Measurements from ENCODE around the gene EPS15. TPM values are rescaled to one million over a fixed set of nuclear protein-coding genes. Genes with fewer than 3 reads are reported as not detected.

The EPS15 gene
- total and polyA plus RNA-seq, 10 of the 15 experiments (the other 5 are each of a cell fraction or from before 2014, with no cell fraction given) = 24.7 to 87.8 (median 56.3) TPM

DNA sequence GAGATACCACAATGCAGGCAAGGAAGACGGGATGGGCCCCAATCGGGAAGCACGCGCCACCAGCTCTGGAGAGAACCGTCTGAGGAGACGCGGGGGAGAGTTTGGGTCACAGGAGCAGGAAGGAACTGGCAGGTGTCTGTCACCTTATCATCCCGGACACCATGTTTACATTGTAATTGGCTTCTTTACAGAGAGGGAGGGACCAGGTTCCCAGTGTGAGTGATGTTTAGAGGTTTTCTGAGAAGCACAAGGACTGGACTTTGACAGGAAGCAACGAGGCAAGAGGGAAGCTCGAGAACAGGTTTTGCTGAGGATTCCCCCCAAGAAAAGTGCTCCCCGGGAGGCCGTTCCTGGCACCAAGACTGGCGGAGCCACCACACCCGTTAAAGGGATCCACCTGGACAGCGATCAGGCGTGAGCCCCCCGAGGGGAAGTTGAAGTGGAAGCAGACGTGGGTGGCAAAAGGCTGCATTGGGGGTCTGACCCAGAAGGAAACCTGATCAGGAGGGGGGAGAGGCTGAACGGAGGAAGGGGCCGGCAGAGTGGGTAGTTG is 957 bp downstream of the EPS15 start (continued):
- TF ChIP-seq, protein P1, sequence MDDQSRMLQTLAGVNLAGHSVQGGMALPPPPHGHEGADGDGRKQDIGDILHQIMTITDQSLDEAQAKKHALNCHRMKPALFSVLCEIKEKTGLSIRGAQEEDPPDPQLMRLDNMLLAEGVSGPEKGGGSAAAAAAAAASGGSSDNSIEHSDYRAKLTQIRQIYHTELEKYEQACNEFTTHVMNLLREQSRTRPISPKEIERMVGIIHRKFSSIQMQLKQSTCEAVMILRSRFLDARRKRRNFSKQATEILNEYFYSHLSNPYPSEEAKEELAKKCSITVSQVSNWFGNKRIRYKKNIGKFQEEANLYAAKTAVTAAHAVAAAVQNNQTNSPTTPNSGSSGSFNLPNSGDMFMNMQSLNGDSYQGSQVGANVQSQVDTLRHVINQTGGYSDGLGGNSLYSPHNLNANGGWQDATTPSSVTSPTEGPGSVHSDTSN (IDR thresholded peaks at IDR 0.05; ENCODE audit: insufficient replicate concordance, low read depth, low read length) = peak; percentile 83
- TF ChIP-seq, protein P2, sequence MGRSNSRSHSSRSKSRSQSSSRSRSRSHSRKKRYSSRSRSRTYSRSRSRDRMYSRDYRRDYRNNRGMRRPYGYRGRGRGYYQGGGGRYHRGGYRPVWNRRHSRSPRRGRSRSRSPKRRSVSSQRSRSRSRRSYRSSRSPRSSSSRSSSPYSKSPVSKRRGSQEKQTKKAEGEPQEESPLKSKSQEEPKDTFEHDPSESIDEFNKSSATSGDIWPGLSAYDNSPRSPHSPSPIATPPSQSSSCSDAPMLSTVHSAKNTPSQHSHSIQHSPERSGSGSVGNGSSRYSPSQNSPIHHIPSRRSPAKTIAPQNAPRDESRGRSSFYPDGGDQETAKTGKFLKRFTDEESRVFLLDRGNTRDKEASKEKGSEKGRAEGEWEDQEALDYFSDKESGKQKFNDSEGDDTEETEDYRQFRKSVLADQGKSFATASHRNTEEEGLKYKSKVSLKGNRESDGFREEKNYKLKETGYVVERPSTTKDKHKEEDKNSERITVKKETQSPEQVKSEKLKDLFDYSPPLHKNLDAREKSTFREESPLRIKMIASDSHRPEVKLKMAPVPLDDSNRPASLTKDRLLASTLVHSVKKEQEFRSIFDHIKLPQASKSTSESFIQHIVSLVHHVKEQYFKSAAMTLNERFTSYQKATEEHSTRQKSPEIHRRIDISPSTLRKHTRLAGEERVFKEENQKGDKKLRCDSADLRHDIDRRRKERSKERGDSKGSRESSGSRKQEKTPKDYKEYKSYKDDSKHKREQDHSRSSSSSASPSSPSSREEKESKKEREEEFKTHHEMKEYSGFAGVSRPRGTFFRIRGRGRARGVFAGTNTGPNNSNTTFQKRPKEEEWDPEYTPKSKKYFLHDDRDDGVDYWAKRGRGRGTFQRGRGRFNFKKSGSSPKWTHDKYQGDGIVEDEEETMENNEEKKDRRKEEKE (IDR thresholded peaks at IDR 0.05) = no peak
- TF ChIP-seq, protein P3, sequence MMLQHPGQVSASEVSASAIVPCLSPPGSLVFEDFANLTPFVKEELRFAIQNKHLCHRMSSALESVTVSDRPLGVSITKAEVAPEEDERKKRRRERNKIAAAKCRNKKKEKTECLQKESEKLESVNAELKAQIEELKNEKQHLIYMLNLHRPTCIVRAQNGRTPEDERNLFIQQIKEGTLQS (IDR thresholded peaks at IDR 0.05; ENCODE audit: borderline replicate concordance, extremely low read depth, low read depth, low read length) = no peak
- no peak for TF ChIP-seq BMI1 (IDR thresholded peaks at IDR 0.05; ENCODE audit: borderline replicate concordance)
- 0 out of 2 replicates have a peak, but pooled peaks have one; percentile 43 for TF ChIP-seq SIN3A (IDR thresholded peaks at IDR 0.05; ENCODE audit: low read depth, low read length)
- TF ChIP-seq, protein P4, sequence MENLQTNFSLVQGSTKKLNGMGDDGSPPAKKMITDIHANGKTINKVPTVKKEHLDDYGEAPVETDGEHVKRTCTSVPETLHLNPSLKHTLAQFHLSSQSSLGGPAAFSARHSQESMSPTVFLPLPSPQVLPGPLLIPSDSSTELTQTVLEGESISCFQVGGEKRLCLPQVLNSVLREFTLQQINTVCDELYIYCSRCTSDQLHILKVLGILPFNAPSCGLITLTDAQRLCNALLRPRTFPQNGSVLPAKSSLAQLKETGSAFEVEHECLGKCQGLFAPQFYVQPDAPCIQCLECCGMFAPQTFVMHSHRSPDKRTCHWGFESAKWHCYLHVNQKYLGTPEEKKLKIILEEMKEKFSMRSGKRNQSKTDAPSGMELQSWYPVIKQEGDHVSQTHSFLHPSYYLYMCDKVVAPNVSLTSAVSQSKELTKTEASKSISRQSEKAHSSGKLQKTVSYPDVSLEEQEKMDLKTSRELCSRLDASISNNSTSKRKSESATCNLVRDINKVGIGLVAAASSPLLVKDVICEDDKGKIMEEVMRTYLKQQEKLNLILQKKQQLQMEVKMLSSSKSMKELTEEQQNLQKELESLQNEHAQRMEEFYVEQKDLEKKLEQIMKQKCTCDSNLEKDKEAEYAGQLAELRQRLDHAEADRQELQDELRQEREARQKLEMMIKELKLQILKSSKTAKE (IDR thresholded peaks at IDR 0.05; ENCODE audit: low read depth, poor library complexity, severe bottlenecking) = peak; percentile 72
- peak; percentile 16 for TF ChIP-seq SMAD1 (IDR thresholded peaks at IDR 0.05; ENCODE audit: low read depth, partially characterized antibody)
- TF ChIP-seq, protein P5, sequence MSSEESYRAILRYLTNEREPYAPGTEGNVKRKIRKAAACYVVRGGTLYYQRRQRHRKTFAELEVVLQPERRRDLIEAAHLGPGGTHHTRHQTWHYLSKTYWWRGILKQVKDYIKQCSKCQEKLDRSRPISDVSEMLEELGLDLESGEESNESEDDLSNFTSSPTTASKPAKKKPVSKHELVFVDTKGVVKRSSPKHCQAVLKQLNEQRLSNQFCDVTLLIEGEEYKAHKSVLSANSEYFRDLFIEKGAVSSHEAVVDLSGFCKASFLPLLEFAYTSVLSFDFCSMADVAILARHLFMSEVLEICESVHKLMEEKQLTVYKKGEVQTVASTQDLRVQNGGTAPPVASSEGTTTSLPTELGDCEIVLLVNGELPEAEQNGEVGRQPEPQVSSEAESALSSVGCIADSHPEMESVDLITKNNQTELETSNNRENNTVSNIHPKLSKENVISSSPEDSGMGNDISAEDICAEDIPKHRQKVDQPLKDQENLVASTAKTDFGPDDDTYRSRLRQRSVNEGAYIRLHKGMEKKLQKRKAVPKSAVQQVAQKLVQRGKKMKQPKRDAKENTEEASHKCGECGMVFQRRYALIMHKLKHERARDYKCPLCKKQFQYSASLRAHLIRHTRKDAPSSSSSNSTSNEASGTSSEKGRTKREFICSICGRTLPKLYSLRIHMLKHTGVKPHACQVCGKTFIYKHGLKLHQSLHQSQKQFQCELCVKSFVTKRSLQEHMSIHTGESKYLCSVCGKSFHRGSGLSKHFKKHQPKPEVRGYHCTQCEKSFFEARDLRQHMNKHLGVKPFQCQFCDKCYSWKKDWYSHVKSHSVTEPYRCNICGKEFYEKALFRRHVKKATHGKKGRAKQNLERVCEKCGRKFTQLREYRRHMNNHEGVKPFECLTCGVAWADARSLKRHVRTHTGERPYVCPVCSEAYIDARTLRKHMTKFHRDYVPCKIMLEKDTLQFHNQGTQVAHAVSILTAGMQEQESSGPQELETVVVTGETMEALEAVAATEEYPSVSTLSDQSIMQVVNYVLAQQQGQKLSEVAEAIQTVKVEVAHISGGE (CRISPR knock-in tag; IDR thresholded peaks at IDR 0.05) = no peak
- 0 out of 2 replicates have a peak, but pooled peaks have one; percentile 23 for TF ChIP-seq NFYB (IDR thresholded peaks at IDR 0.05; ENCODE audit: insufficient read depth, low read depth, low read length)
- no peak for TF ChIP-seq MEF2B (IDR thresholded peaks at IDR 0.05; ENCODE audit: partially characterized antibody, poor library complexity, severe bottlenecking)
- TF ChIP-seq EP300 (IDR thresholded peaks at IDR 0.05; ENCODE audit: borderline replicate concordance in 1 of 2, control insufficient read depth in 1 of 2, low read depth in 2 of 2, low read length in 2 of 2) = peak in 1 of 2 experiments; percentile 31; a peak in 1 of 4 replicates
- no peak for TF ChIP-seq TARDBP (IDR thresholded peaks at IDR 0.05; ENCODE audit: borderline replicate concordance)
- TF ChIP-seq, protein P6, sequence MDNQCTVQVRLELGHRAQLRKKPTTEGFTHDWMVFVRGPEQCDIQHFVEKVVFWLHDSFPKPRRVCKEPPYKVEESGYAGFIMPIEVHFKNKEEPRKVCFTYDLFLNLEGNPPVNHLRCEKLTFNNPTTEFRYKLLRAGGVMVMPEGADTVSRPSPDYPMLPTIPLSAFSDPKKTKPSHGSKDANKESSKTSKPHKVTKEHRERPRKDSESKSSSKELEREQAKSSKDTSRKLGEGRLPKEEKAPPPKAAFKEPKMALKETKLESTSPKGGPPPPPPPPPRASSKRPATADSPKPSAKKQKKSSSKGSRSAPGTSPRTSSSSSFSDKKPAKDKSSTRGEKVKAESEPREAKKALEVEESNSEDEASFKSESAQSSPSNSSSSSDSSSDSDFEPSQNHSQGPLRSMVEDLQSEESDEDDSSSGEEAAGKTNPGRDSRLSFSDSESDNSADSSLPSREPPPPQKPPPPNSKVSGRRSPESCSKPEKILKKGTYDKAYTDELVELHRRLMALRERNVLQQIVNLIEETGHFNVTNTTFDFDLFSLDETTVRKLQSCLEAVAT (IDR thresholded peaks at IDR 0.05) = peak; percentile 65; the same call in 1 of the 2 replicates
- no peak for TF ChIP-seq NR2C1 (IDR thresholded peaks at IDR 0.05)
- 0 out of 2 replicates have a peak, but pooled peaks have one; percentile 15 for TF ChIP-seq NBN (IDR thresholded peaks at IDR 0.05)
- TF ChIP-seq SMAD5 (IDR thresholded peaks at IDR 0.05; ENCODE audit: low read depth) = no peak
- no peak for TF ChIP-seq SUZ12 (IDR thresholded peaks at IDR 0.05; ENCODE audit: unreplicated experiment)
